ENCODE data around the gene SHC2.
A peak's percentile ranks its signal among the peaks of the same experiment; 100 is the strongest.
"Not testable (repeated sequence)": the region's sequence is repeated elsewhere in the genome, so short reads cannot be mapped to it uniquely, and the experiment has no call there.

Gene SHC2

DNA sequence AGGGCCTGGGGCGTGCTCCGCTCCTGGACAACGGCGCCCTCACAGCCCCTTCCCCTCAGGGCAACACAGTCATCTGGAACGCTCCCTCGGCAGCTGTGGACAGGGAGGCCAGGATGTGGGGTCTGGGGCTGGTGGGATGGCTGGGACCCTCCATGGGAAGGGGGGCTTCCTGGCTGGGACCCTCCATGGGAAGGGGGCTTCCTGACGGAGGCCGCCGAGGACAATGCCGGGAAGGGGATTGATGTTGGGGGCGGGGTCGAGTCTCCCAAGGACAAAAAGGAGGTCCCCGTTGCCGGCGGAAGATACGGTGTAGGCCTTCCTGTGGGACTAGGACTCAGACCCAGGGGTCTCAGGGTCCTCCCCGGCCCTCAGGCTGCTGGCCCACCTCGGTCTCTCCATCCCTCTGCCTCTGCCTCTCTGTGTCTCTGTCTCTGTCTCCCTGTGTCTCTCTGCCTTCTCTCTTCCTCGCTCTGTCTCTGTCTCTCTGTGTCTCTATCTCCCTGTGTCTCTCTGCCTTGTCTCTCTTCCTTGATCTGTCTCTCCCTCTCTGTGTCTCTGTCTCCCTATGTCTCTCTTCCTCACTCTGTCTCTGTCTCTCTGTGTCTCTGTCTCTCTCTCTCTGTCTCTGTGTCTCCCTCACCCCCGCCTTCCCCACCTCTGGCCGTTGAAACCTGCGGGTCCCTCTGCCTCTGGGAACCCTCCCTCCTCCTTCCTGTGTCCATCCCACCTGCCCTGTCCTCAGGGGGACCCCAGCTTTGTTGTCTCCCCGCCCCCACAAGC, 32.7 kb upstream of the SHC2 start:
- no peak for DNase-seq

DNA sequence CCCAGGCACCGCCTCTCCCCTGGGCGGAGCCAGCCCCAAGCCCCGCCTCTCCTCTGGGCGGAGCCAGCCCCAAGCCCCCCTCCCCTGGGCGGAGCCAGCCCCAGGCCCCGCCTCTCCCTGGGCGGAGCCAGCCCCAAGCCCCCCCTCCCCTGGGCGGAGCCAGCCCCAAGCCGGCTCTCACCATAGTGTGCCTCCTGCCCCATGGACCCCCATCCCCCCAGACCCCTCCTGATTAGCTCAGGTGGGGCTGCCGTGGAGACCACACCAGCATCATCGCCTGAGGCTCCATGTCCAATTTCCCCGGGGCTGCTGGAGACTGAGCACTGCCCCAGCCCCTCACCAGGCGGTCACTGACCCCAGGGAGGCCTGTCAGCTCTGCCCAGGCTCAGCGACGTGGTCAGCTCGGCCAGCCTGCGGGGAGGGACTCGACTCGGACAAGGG, 31.3 kb upstream of the SHC2 start:
- DNase-seq, result no peak

DNA sequence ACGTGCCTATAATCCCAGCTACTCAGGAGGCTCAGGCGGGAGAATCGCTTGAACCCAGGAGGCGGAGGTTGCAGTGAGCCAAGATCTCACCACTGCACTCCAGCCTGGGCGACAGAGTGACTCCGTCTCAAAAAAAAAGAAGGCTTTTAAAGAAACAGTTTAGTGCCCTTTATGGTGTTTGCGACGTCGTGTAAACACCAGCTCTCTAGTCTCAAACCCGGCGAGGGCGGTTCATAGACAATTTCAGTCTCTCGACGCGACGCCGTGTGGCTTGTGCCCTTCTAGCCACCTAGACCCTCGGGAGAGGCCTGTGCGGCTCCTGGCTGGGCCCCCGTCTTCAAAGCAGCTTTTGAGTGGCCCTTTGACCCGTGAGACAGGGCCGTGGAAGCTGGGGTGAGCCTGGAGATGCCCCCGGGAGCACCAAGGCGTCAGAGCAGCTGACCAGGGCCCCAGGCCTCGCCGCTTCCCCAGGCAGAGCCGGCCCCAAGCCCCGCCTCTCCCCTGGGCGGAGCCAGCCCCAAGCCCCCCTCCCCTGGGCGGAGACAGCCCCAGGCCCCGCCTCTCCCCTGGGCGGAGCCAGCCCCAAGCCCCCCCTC, 30.4 kb upstream of the SHC2 start:
- DNase-seq, result peak in 4 of 51 donors; percentile 16 to 26 (median 20)

DNA sequence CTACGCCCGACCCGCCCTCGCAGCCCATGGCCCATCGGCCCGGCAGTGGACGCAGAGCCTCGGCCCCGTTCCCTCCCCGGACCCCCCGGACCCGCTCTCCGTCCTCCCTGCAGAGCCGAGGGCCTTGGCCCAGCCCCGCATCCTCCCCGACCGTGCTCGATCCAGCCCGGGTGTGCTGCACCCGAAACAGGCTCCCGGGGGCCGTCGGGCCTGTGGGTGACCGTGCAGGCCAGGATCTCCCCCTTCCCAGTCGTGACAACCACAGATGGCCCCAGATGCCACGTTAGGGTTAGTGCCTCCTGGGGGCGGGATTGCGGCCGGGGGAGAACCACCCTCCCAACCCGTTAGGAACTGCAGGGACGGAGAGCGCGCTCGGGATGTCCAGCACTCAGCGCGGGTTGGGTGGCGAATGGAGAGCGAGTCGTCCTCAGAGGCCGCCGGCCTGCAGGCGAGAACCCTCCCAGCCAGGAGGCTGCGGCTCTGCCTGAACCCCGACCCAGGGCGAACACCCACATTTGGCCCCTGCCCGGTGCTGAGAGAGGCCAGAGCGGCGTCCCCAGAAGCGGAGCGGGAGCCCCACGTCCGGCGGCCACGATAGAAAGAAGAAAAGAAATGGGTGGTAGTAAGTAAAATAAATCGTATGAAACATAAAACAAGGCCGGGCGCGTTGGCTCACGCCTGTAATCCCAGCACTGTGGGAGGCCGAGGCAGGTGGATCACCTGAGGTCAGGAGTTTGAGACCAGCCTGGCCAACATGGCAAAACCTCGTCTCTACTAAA, 28.8 kb upstream of the SHC2 start:
- DNase-seq, result peak in 19 of 51 donors; percentile 36 to 80 (median 63)

DNA sequence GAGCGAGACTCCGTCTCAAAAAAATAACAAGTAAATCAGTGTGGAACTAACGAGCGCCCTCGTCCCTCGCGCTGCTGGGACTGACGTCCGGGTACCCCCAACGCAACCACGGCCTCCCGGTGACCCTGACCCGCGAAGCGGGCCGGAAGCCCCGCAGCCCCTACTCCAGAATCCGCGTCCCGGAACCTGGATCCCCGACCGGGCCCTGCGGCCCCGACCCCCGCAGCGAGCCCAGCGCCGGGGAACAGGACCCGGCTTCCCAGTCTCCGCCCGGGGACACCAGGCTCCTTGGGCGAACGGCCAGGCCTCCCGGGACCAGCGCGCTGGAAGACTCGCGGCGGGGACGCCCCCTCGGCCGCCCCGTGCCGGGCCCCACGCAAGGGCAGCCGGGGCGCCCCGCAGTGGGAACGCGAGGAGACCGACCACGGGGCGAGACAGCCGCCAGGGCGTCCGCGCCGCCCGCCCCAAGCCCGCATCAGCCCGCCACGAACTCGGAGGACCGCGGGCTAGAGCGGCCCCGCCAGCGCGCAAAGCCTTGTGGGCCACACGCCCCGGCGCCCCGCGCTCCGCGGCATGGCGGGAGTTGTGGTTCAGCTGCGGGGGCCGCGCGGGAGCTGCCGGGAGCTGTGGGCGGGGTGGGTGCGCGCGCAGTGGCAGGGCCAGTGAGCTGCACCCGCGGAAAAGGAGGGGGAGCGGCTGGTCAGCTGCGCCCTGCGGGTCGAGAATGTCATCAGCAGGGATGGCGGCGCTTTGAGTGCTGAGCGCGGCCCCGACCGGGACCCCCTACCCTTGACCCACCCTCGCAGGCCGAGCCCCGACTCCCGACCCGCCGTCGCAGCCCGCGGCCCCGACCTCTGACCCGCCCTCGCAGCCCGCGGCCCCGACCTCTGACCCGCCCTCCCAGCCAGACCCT, 27.9 kb upstream of the SHC2 start:
- peak; percentile 57 to 99 (median 92) for DNase-seq

DNA sequence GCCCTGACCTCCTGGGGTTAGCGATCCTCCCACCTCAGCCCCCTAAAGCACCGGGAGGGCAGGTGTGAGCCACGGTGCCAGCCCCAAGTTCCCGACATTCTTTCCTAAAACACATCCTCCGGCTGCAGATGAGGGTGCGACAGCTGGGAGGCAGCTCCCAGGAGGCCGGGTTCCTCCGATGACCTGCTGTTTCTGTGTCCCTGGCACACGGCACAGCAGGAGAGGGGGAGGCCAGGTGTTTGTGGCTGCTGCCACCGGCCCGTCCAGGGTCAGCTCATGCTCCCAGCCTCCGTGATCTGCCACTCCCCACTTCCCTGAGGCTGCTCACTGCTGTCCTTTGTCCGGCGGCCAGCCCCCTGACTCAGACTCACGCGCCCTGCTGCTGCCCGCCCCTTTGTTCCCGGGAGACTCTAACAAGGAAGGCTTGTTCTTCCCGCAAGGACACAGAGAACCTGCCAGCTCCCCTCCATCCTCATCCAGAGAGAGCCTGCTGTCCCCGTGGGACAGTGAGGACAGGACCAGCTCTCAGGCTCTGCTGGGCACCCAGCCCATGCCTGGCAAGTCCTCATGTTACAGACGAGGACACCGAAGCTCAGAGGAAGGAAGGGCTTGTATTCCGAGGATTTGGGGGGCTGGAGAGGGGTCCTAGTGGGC, 24.9 kb upstream of the SHC2 start:
- DNase-seq, result peak; percentile 35 to 97 (median 85)

DNA sequence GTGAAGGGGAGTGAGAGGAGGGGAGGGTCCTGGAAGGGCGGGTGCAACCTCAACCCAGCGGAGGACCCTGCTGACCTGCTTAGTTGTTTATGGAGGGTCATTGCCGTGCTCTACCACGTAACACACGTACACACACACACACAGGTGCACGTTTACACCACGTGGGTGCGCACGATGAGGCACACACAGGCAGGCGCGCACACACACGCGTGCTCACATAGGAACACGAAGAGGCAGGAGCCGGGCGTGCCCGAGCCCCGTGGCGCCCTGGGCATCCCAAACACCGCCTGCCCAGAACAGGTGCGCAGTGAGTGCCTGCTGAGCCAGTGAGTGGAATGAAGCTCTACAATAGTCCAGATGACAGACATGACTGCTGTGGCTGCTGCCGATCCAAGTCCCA, 24.2 kb upstream of the SHC2 start:
- DNase-seq, result peak in 2 of 51 donors; percentile 21 to 51

DNA sequence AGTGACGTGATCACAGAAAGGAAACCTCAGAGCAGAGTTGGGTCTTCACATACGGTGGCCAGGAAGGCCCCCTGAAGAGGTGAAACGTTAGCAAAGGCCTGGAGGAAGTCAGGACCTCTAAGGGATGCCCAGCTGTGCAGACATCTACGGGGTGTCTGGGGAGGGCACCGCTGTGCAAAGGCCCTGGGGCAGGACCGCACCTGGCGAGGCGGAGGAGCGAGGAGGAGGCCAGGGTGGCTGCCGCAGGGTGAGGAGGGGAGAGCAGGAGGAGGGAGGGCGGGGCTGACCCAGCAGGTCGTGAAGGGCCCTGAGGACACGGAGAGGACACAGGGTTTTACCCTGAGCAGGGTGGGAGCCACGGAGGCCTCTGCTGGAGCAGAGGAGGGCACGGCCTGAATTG, 23.7 kb upstream of the SHC2 start:
- no peak for DNase-seq

DNA sequence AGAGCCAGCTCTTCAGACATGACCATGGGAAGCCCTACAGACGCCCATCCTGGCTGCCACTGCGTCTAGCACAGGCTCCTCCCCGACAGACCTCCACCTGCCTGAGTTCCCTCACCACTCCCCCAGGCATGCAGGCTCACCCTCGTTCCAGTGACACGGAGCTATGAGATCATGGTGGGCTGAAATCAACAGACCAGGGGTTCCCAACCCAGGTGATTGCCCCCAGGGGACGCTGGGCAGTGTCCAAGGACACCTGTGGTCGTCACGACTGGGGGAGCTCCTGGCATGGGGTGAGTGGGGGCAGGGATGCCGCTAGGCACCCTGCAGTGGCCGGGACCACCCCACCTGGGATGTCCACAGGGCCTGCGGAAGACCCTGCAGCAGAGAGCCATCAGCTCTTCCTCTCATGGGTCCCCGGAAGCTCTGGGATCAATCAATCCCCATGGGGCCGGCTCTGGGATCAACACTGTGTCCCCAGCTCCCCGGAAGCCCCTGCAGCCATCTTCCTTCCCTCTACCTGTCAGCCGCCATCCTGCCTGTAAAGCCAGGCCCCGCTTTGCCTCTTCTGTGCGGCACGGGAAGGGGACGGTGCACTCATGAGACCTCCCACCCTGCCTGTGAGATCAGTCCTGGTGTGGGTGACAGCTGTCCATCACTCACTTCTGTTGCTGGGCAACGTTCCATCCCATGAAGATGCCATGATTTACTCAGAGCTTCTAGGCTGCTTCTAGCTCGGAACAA, 22.7 kb upstream of the SHC2 start:
- DNase-seq, result no peak

DNA sequence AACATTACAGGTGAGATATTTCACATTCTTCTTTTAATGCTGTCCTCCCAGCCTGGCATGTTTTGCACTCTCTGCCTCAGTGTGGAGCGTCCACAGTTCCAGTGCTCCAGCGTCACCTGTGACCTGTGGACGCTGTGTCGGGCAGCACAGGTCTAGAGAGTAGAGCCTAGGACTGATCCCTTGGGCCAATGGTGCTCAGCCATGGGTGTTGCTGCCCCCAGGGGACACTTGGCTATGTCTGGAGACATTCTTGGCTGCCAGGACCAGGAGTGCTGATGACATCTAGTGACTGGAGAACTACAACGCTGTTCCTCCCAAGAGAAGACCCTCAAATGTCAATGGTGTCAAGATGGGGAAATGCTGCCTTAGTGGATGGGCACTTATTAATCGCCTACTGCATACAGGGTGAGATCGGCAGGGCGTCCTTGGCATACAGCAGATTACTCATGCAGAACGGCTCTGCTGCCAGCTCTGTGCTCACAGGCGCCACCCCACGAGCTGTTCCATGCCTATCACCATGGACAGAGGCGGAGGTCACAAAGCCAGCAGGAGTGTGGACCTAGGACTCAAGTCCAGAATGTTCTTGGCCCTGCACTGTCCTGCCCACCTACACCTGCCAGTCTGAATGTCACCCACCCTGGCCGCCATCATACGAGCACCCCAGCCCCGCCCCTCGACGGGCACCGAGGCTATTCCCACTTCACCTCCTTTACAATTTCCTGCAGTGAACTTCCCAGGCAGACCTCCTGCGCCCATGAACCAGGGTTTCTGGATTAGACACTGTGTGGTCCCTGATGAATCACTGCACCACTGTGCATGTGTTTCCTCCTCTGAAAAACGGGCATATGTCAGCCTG, 21.6 kb upstream of the SHC2 start:
- DNase-seq, result no peak

DNA sequence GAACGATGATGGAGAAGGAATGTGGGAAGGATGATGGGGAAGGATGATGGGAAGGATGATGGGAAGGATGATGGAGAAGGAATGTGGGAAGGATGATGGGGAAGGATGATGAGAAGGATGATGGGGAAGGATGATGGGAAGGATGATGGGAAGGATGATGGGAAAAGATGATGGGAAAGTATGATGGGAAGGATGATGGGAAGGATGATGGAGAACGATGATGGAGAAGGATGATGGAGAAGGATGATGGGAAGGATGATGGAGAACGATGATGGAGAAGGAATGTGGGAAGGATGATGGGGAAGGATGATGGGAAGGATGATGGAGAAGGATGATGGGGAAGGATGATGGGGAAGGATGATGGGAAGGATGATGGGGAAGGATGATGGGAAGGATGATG, 20.3 kb upstream of the SHC2 start:
- DNase-seq, result not testable (repeated sequence)

DNA sequence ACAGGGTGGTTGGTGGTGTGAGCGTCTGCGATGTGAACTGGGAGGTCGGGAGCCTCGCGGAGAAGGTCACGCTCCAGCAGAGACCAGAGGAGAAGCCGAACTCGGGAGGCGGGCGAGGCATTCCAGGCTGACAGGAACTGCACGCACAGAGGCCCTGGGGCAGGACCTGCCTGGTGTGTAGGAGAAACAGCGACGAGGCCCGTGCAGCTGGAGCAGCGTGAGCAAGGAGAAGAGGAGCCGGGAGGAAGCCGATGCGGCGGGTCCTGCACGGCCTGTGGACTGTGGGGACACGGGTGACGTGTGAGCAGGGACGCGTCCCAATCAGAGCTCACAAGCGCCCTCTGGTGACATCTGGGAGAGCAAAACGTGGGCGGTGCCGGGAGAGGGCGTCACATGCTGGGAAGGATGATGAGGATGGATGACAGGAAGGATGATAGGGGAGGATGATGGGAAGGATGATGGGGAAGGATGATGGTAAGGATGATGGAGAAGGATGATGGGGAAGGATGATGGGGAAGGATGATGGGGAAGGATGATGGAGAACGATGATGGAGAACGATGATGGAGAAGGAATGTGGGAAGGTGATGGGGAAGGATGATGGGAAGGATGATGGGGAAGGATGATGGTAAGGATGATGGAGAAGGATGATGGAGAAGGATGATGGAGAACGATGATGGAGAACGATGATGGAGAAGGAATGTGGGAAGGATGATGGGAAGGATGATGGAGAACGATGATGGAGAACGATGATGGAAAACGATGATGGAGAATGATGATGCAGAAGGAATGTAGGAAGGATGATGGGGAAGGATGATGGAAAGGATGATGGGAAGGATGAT, 19.4 kb upstream of the SHC2 start:
- DNase-seq, result peak in 44 of 51 donors; percentile 9 to 85 (median 58)

DNA sequence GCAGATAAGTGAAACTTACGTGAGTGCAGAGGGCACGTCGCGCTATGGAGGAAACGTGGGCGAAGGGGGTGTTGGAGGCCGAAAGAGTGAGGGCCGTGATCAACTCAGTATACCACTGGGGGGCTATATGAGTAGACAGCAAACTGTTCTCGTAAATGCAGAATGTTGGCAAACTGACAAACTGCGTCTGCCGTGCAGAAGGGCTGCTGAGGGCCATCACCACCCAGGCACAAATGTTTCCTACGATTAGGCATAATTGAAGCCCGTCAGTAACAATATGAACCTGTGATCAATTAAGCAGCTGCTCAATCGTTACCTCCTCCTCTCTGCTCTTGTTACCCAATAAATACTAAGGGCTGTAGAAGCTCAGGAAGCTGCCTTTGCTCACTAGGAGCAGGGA, 18.1 kb upstream of the SHC2 start:
- no peak for DNase-seq

DNA sequence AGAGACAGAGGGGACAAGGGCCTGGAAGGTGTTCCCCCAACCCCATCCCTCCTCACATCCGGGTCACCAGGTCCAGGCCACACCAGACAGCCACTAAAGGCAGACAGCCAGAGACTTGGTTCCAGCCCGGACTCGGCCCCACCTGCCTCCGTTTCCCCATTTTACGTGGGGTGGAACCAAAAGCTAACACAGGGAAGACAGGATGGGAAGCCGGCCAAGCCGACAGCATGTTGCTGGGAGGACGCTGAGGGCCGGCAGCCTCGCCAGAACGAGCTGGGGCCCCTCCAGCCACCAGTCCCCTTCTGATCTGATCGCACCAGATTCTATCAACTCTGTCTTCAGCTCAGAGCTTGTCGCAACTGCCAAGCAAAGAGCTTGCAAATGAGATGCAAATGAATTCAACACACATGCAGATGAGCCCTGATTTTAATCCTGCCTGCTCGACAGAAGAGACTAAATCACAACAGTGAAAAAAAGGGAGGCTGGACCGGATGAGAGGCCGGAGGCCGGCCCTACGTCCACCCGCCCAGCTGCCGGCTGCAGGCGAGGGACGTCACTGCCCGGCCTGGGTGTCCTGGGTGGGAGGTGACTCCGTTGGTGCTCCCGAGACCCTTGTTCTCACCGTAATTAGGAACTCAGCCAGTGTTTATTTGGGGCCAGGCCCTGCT, 17.5 kb upstream of the SHC2 start:
- DNase-seq, result peak in 8 of 51 donors; percentile 8 to 56 (median 34)

DNA sequence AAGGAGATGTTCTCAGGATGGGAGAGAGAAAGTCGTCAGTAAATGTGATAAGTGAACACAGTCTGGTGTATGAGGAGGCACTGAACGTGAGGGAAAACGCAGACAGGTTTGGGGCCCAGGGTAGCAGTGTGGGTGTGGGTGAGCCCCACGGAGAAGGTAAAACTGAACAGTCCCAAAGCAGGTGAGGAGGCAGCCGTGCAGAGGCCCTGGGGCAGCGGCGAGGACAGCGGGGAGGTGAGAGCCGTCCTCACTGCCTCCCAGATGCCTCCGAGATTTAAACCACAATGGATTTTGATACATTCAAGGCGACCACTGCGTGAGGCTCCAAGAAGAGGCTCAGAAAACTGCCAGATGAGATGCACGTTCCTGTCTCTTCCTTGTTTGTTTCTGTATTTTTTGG, 14.5 kb upstream of the SHC2 start:
- DNase-seq, result no peak

DNA sequence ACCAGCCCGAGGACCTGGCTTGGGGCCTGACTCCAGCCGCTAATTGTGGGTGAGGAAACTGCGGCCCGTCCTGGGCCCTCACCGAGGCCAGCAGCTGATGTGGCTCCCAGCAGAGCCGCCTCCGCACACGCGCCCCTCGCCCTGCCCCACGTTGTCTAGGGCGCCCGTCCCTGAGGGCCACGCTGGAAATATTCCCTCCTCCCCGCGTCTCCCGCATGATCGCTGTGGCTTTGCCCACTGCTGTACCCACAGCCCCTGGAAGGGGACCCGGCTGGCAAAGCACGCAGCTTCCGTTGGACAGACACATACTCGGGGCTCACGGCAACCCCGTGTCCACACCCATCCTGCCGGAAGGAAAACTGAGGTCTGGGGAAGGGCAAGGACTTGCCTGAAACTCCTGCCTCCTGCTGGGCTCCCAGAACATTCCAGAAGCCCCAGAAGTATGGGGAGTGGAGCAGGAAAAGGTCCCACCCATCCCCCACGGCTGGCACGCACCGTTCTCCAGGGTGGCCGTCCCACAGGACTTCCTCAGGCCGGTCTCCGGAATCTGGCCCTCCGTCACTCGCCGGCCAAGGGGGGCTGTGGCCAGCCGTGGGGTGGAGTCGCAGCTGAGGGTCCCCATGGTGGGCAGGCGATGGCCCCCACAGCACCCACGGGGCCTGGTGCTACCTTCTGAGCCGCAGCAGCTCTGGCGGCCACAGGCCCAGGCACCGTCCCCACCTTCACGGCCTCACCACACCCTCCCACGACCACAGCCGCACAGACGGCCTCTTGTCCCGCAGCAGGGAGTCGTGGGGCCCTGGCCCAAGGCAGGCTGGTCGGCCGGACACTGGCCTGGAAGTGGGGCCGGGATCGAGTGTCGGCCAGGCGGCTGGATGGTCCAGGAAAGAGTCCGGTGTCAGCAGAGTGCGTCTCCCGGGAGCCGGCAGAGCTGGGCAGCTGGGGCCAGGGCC, 13.6 kb upstream of the SHC2 start:
- no peak for DNase-seq

Data from hypothalamus (tissue), 51 donors.